Measurements from ENCODE around the gene PAX7.
A peak's percentile ranks its signal among the peaks of the same experiment; 100 is the strongest.

GRCh38 chr1:18638835-18639364, 8.3 kb downstream of the PAX7 start:
- TF ChIP-seq EZH2phosphoT487 (IDR thresholded peaks at IDR 0.05; ENCODE audit: unreplicated experiment) (no peak), CTCF (conservative IDR thresholded peaks at IDR 0.05; ENCODE audit: low read depth in 2 of 2) (no peak), ETS1 (IDR thresholded peaks at IDR 0.05) (no peak), EZH2 (IDR thresholded peaks at IDR 0.05; ENCODE audit: low read depth, unreplicated experiment) (peak; percentile 81), POLR2AphosphoS5 (IDR thresholded peaks at IDR 0.05; ENCODE audit: low read depth) (no peak), CREB1 (CRISPR knock-in tag; IDR thresholded peaks at IDR 0.05; ENCODE audit: low read depth) (no peak), REST (IDR thresholded peaks at IDR 0.05; ENCODE audit: unreplicated experiment) (no peak), JUNB (IDR thresholded peaks at IDR 0.05; ENCODE audit: unreplicated experiment) (no peak), ZNF331 (CRISPR knock-in tag; IDR thresholded peaks at IDR 0.05; ENCODE audit: low read depth) (no peak), ZNF114 (CRISPR knock-in tag; IDR thresholded peaks at IDR 0.05) (no peak), NANOG (IDR thresholded peaks at IDR 0.05; ENCODE audit: borderline replicate concordance) (no peak)
